22Rv1 (cell line): ENCODE data around the gene SYT8.

Experiments used
- ZFX ChIP-seq: fragments of 450-650 bp; IDR thresholded peaks from 2 replicates; pipeline ENCODE4 v1.6.1; 2017; ENCODE audit warnings: antibody characterized with exemption, borderline replicate concordance
- TF ChIP-seq, protein P1 (sequence below): fragments of 450-650 bp; IDR thresholded peaks from 2 replicates; pipeline ENCODE4 v1.5.1; 2017; ENCODE audit warnings: mild to moderate bottlenecking

DNA sequence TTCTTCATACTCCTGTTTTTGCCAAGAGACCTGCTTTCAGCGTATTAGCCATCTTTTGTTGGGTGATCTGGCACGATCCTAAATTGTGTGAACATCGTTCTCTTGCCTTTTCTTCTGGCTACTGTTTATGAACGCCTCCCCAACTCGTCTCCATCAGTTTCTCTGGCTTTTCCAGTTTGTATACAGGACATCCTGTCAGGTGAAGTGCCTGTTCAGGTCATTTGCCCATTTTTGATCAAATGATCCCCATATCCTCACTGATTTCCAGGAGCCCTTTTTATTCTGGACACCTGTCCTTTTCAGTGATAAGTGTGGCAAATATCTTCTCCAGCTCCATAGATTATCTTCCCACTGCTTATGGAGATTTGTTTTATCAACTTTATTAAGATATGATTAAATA is 22.5 kb upstream of the SYT8 start:
- TF ChIP-seq, protein P1, sequence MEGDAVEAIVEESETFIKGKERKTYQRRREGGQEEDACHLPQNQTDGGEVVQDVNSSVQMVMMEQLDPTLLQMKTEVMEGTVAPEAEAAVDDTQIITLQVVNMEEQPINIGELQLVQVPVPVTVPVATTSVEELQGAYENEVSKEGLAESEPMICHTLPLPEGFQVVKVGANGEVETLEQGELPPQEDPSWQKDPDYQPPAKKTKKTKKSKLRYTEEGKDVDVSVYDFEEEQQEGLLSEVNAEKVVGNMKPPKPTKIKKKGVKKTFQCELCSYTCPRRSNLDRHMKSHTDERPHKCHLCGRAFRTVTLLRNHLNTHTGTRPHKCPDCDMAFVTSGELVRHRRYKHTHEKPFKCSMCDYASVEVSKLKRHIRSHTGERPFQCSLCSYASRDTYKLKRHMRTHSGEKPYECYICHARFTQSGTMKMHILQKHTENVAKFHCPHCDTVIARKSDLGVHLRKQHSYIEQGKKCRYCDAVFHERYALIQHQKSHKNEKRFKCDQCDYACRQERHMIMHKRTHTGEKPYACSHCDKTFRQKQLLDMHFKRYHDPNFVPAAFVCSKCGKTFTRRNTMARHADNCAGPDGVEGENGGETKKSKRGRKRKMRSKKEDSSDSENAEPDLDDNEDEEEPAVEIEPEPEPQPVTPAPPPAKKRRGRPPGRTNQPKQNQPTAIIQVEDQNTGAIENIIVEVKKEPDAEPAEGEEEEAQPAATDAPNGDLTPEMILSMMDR: no peak
- TF ChIP-seq ZFX: no peak
